CD4-positive, alpha-beta T cell (primary cell): ENCODE data around the gene ALK. TPM values are rescaled to one million over a fixed set of nuclear protein-coding genes. Genes with fewer than 3 reads are reported as not detected.

Source experiments
- ATAC-seq: fragments of 200-7000 bp; cut with Tn5 transposase; one replicate; pipeline ENCODE4 v1.10.0; 2022; ENCODE audit warnings: mild to moderate bottlenecking; ENCODE audit not compliant: poor library complexity
- CTCF ChIA-PET: fragments of 350-600 bp; sonication (Branson Sonifier 250); formaldehyde crosslinking; loops from one replicate; lab custom pipeline; 2021; ENCODE audit warnings: antibody characterized with exemption, inconsistent platforms; lab: Charles Lee
- POLR2A ChIA-PET: fragments of 350-600 bp; sonication (Branson Sonifier 250); formaldehyde crosslinking; loops from one replicate; lab custom pipeline; 2021; ENCODE audit warnings: antibody characterized with exemption, inconsistent platforms; lab: Charles Lee
- DNase-seq, 14 experiments: peaks; one replicate each; pipeline ENCODE4 v3.0.0-alpha.2; 2013 to 2020; ENCODE audit warnings: mixed read lengths in 2 of 14
- H3K27ac ChIP-seq, 2 donors: one replicate each; pipeline versions ENCODE4 v1.5.1 to v1.7.0; 2013; ENCODE audit warnings: low read length in 2 of 2, low read depth in 1 of 2, mild to moderate bottlenecking in 1 of 2
- H3K27me3 ChIP-seq, 2 experiments: 1 replicate in 1 of 2; 2 replicates in 1 of 2; pipeline versions ENCODE4 v1.6.1 to v1.7.0; 2013; ENCODE audit warnings: low read length in 2 of 2, control low read depth in 1 of 2, mild to moderate bottlenecking in 1 of 2, moderate library complexity in 1 of 2; ENCODE audit not compliant: insufficient read depth in 2 of 2, control insufficient read depth in 1 of 2
- H3K36me3 ChIP-seq: one replicate; pipeline ENCODE4 v1.6.1; 2013; ENCODE audit warnings: low read length, control low read depth; ENCODE audit not compliant: insufficient read depth
- H3K4me1 ChIP-seq: one replicate; pipeline ENCODE4 v1.6.1; 2013; ENCODE audit warnings: low read length, control low read depth; ENCODE audit not compliant: insufficient read depth
- H3K4me3 ChIP-seq: one replicate; pipeline ENCODE4 v1.5.1; 2013; ENCODE audit warnings: mild to moderate bottlenecking, low read length, moderate library complexity
- H3K9me3 ChIP-seq, 2 experiments: 1 replicate in 1 of 2; 2 replicates in 1 of 2; pipeline versions ENCODE4 v1.6.1 to v1.7.0; 2013; ENCODE audit warnings: low read length in 2 of 2, mild to moderate bottlenecking in 2 of 2, control low read depth in 1 of 2, moderate library complexity in 1 of 2; ENCODE audit not compliant: control insufficient read depth in 1 of 2, insufficient read depth in 1 of 2
- H3K27ac Mint-ChIP-seq: one replicate; pipeline ENCODE4 v1.8.0; 2020; ENCODE audit warnings: mixed read lengths
- H3K27me3 Mint-ChIP-seq: one replicate; pipeline ENCODE4 v1.8.0; 2021; ENCODE audit warnings: mixed read lengths
- H3K36me3 Mint-ChIP-seq: one replicate; pipeline ENCODE4 v1.8.0; 2021; ENCODE audit warnings: low read depth, mixed read lengths
- H3K4me1 Mint-ChIP-seq: one replicate; pipeline ENCODE4 v1.8.0; 2021; ENCODE audit warnings: low read depth, mixed read lengths
- H3K4me3 Mint-ChIP-seq: one replicate; pipeline ENCODE4 v1.8.0; 2020; ENCODE audit warnings: mild to moderate bottlenecking, mixed read lengths
- H3K9me3 Mint-ChIP-seq: one replicate; pipeline ENCODE4 v1.8.0; 2020; ENCODE audit warnings: mixed read lengths
- intact Hi-C, 2 experiments: fragments of 100-400 bp; cut with DNase I in 1 of 2; cut with micrococcal nuclease in 1 of 2; formaldehyde crosslinking; loops; one replicate each; pipeline versions ENCODE4 v1.15.1 to v1.9.0; 2023 to 2025; cut with DNase I, micrococcal nuclease
- total RNA-seq, 174 experiments: library from RNA in 2 of 174; stranded (reverse) in 2 of 174; gene quantifications; one replicate each; pipeline ENCODE4 v1.2.3 and lab custom pipeline; 2021 to 2026
- TF ChIP-seq, protein P1 (sequence below): fragments of 200-600 bp; IDR thresholded peaks from one replicate; pipeline ENCODE4 v1.8.0; 2022; ENCODE audit warnings: antibody characterized with exemption, mild to moderate bottlenecking

The ALK gene
- total RNA-seq, 2 experiments from 2014 or later: not detected

DNA sequence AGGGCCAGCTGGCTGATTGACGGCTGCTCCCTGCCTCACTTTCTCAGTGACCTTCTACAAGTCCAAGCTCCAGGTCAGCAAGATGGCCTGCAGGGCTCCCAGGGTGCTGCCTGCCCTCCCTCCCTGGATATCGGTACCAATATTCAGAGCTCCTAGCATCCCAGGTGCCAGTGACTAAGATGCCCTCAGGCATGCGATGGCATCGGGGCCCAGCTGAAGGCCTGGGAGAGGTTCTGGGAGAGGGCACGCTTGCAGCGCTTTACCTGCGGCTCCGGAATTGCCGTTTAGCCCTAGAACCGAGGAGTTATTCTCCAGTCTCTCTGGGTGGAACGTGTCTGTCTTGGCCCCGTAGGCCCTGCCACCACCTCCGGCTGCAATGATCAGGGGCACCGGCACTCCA, 689.3 kb downstream of the ALK start:
- POLR2A ChIA-PET: no interaction called here
- H3K4me3 ChIP-seq: no peak overlapping the region
- no peaks in the 10 kb centered on the region for H3K9me3 Mint-ChIP-seq
- intact Hi-C loops: no loop called here
- H3K27me3 Mint-ChIP-seq: peaks cover 17% of the 10 kb centered on the region
- DNase-seq (no peak), ATAC-seq (no peak)
- CTCF ChIA-PET: no interaction called here
- H3K4me1 ChIP-seq: no peaks in the 10 kb centered on the region
- H3K27me3 ChIP-seq: peaks cover 2 to 5% of the 10 kb centered on the region in 2 experiments
- H3K27ac Mint-ChIP-seq: no peak overlapping the region
- H3K27ac ChIP-seq: no peak overlapping the region
- TF ChIP-seq, protein P1, sequence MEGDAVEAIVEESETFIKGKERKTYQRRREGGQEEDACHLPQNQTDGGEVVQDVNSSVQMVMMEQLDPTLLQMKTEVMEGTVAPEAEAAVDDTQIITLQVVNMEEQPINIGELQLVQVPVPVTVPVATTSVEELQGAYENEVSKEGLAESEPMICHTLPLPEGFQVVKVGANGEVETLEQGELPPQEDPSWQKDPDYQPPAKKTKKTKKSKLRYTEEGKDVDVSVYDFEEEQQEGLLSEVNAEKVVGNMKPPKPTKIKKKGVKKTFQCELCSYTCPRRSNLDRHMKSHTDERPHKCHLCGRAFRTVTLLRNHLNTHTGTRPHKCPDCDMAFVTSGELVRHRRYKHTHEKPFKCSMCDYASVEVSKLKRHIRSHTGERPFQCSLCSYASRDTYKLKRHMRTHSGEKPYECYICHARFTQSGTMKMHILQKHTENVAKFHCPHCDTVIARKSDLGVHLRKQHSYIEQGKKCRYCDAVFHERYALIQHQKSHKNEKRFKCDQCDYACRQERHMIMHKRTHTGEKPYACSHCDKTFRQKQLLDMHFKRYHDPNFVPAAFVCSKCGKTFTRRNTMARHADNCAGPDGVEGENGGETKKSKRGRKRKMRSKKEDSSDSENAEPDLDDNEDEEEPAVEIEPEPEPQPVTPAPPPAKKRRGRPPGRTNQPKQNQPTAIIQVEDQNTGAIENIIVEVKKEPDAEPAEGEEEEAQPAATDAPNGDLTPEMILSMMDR: no peak
- no peaks in the 10 kb centered on the region for H3K36me3 ChIP-seq
- no peaks in the 10 kb centered on the region for H3K4me1 Mint-ChIP-seq
- H3K4me3 Mint-ChIP-seq: no peak overlapping the region
- H3K9me3 ChIP-seq: no peaks in the 10 kb centered on the region
- H3K36me3 Mint-ChIP-seq: no peaks in the 10 kb centered on the region

DNA sequence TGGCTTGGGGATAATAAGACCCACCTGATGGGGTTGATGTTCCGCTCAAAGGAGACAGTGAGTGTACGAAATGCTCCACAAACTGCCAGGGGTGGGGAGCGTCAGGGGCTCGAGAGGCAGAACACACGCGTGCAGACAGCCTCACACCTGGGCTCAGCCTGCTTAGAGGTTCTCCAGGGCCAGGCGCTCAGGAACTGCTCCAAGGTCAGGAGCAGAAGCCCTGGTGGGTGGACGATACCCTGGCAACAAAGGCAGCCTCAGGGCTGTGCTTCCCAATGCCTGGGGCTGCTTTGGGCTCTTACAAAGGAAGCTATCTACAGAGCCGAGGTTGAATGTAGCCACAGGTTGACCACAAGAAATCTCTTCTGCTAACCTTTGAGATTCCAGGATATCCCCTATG, 691.7 kb downstream of the ALK start:
- Mint-ChIP-seq H3K9me3 (no peaks in the 10 kb centered on the region), H3K36me3 (no peaks in the 10 kb centered on the region), H3K4me3 (no peak overlapping the region), H3K27me3 (peaks cover 16% of the 10 kb centered on the region), H3K27ac (no peak overlapping the region), H3K4me1 (no peaks in the 10 kb centered on the region)
- Histone ChIP-seq H3K27ac (no peak overlapping the region), H3K9me3 (no peaks in the 10 kb centered on the region), H3K4me3 (no peak overlapping the region), H3K36me3 (no peaks in the 10 kb centered on the region), H3K4me1 (no peaks in the 10 kb centered on the region), H3K27me3 (peaks cover 2 to 10% of the 10 kb centered on the region in 2 experiments)
- TF ChIP-seq, protein P1: no peak
- DNase-seq: no peak
- intact Hi-C loops: no loop called here
- ATAC-seq: no peak
- CTCF ChIA-PET: no interaction called here
- POLR2A ChIA-PET: no interaction called here

DNA sequence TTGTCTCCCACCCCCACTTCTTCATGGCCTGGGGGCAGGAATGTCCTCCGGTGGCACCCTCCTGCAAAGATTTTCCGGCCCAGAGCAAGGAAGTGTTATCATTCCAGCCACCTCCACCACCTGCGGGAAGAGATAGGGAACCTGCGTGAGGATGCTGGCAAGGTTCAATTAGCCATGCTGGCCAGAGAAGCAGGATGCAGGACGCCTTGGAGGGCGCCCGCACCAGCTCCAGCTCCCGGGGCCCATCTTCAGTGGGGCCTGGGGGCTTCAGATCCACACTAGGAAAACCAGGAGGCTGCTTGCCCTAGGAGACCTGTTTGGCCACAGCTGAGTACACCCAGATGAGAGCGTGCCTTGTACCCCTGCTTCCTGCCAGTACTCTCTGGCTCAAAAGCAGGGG, 692.4 kb downstream of the ALK start:
- Mint-ChIP-seq H3K4me3 (no peak overlapping the region), H3K9me3 (no peaks in the 10 kb centered on the region), H3K27ac (no peak overlapping the region), H3K4me1 (no peaks in the 10 kb centered on the region), H3K27me3 (peaks cover 20% of the 10 kb centered on the region), H3K36me3 (no peaks in the 10 kb centered on the region)
- H3K27me3 ChIP-seq: peaks cover 2 to 10% of the 10 kb centered on the region in 2 experiments
- H3K9me3 ChIP-seq: no peaks in the 10 kb centered on the region
- TF ChIP-seq, protein P1: no peak
- no peaks in the 10 kb centered on the region for H3K36me3 ChIP-seq
- DNase-seq (no peak), ATAC-seq (no peak)
- intact Hi-C loops: no loop called here
- H3K4me1 ChIP-seq: no peaks in the 10 kb centered on the region
- CTCF ChIA-PET: no interaction called here
- POLR2A ChIA-PET: no interaction called here
- no peak overlapping the region for H3K27ac ChIP-seq
- H3K4me3 ChIP-seq: no peak overlapping the region
